Fibroblast of villous mesenchyme (primary cell): ENCODE results near the gene EIF2A. TPM values are rescaled to one million over a fixed set of nuclear protein-coding genes. Genes with fewer than 3 reads are reported as not detected.

Experiments used
- DNase-seq: peaks from one replicate; pipeline ENCODE4 v3.0.0-alpha.2; 2010; ENCODE audit warnings: low read depth
- H3K4me3 ChIP-seq: 2 replicates; pipeline ENCODE4 v1.5.1; 2011; ENCODE audit warnings: low read depth, mild to moderate bottlenecking, low read length
- total RNA-seq: library from RNA; depleted of rRNA; stranded (reverse); fragments of >200 nt; gene quantifications from 2 replicates; pipeline ENCODE4 v1.2.3, GENCODE V29; 2012
- TF ChIP-seq, protein P1 (sequence below): IDR thresholded peaks from 2 replicates; pipeline ENCODE4 v1.5.1; 2012; ENCODE audit warnings: low read depth, mild to moderate bottlenecking, low read length; ENCODE audit not compliant: insufficient read depth

Gene EIF2A
- total RNA-seq, 1 donor: 156 TPM

DNA sequence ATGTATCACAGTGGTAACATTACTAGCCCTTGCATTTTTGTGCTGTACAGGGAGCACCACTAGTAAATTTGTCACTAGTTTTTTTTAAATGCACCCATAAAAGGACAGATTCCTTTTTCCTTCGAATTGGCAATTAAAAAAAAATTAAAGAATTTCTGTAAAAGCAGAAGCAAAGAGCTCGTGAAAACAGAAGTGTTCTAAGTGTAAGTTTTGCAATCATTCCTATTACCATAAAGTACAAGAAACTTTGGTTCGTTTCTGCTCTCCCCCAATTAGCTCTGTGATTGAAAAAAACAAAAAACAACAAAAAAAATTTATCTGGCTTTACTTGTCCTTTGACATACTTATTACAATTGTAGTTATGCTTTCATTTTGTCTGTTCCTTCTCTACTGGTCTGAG lies 5.6 kb upstream of the EIF2A start:
- no peak overlapping the region for H3K4me3 ChIP-seq
- TF ChIP-seq, protein P1, sequence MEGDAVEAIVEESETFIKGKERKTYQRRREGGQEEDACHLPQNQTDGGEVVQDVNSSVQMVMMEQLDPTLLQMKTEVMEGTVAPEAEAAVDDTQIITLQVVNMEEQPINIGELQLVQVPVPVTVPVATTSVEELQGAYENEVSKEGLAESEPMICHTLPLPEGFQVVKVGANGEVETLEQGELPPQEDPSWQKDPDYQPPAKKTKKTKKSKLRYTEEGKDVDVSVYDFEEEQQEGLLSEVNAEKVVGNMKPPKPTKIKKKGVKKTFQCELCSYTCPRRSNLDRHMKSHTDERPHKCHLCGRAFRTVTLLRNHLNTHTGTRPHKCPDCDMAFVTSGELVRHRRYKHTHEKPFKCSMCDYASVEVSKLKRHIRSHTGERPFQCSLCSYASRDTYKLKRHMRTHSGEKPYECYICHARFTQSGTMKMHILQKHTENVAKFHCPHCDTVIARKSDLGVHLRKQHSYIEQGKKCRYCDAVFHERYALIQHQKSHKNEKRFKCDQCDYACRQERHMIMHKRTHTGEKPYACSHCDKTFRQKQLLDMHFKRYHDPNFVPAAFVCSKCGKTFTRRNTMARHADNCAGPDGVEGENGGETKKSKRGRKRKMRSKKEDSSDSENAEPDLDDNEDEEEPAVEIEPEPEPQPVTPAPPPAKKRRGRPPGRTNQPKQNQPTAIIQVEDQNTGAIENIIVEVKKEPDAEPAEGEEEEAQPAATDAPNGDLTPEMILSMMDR: no peak
- DNase-seq: no peak

DNA sequence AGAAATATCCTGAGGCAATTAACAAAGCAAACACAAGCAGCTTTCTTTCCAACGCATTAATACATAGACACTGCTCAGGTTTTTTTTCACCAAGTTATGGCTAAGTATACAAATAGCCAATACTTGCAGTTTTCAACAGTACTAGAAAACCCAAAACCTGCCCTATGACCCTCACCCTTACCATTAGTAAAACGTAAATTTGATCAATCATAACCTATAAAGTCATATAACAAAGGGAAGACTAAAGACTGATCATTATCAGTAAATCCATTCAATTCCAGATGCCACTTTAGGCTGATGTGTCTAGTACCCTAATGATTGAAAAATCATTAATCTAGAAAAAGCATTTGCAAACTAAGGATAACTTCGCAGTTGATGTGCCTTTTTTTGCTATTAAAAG lies 3.5 kb upstream of the EIF2A start:
- TF ChIP-seq, protein P1: no peak
- DNase-seq: no peak
- H3K4me3 ChIP-seq: no peak overlapping the region

DNA sequence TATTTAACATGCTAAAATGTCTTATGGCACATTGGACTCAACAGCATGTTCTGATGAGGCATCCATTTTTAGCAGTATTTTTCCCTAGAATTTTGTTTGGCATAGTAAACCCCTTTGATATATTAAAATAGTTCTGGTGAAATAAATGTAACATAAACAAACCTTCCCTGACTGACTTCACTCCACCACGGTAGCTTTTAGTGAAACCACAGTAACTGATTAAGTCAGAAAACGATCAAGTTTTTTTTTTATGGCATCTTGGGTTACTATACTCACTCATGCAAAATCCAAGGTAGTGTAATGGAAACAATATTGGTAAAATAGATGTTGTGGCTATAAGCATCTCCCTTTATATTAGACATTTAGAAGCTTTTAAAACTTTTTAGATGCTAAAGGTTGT lies 3.1 kb upstream of the EIF2A start:
- no peak for DNase-seq
- H3K4me3 ChIP-seq: no peak overlapping the region
- TF ChIP-seq, protein P1: no peak

DNA sequence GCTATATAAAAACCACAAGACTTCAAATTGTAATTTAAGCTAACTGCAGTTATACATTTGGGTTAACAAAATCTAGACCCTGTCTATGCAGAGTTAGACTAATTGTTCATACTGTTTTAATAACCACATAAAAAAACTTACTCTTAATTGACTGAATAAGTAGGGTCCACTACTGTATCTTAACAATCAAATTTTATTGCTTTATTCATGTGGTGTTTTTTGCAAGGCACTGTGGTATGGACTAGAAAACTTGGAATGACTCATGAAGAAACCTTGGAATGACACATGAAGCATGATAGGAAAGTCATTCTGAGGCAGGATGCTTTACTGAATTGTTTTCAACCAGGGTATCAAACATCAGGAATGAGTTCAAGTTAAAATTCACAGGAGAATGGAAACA lies 2.5 kb upstream of the EIF2A start:
- peak; percentile 48 for DNase-seq
- TF ChIP-seq, protein P1: no peak
- peak overlapping the region; percentile 97 for H3K4me3 ChIP-seq

DNA sequence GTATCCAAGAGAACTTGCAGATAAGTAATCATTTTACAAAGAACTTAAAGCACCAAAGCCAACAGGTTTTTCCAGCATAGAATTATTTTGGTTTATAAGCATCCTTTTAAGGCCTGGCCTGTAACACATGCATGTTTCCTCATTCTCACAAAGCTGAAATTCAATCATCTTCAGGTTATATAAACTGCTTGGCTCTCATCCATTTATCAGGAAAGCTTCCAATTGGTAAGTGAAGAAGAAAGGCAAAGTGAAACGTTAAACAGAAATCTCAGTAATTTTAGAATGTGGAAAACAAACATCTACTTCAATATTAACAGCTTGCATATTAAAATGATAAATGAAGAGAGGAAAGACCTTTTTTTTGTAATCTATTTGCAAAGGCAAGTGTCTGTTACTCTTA lies 1.9 kb upstream of the EIF2A start:
- peak overlapping the region; percentile 97 for H3K4me3 ChIP-seq
- DNase-seq: peak; percentile 50
- TF ChIP-seq, protein P1: no peak

DNA sequence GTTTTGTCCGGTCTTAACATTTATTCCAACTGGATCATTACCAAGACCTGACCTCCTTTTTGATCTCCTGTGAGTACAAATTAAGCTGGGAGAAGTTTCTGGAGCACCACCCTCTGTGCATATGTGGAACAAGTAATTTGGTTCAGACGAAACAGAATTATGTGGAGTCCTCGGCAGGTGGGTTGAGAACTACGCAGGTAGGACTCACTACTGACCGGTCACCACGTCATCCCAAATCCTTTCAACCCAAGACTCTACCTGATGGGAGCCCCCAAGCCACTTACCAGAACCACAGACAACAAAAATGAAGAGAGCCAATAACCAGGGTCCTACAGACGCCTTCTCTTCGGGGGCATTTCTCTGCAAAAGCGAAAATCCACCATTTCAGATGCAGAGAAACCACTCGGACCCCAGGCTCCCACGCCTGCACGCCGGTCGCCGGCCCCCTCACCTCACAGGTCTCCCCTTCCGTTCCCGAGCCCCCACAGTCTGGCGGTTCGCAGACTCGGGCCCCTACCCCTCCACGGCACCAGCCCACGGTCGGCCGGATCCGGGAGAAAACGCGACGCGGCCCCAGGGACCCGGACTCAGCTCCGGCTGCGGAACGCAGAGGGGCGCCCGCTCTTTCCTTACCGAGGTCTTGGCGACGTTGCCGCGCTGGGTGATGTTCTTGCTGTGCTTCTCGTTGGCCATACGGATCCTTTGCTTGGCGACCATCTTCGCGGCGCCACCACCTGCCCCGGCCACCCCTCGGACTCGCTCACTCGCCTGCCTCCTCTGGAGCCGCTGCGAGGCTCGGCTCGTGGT lies 965 bp upstream of the EIF2A start:
- peak; percentile 17 for DNase-seq
- TF ChIP-seq, protein P1: no peak
- peak overlapping the region; percentile 97 for H3K4me3 ChIP-seq

DNA sequence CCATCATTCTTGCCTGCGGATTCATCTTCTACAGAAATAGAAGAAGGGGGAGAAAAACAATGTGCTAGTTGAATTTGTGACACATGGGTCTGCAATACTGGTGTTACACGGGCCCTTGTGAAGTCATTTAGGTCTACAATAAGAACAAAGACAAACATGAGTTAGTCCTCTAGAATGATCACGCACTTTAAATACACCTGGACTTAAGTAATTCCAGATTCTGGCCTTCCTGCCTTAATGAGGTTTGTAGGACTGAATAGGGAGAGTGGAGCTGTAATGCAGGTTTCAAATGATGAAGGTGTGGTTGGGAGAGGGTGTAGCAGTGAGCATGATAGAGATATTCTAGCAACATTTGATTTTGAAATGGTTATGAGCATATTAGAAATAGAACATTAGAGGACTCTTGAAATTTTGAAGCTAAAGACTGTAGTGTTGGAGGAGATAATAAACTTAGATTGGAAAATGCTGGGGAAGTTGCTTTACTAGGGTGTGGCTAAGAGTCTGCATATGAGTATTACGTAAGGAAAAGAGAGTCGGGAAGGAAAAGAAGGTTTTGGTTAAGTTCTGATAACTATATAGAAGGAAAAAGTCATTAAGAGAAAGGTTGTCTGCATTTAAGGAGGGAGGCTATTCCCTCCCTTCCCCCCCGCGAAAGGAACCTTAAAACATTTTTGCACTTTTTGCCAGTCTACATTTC lies 606 bp downstream of the EIF2A start:
- H3K4me3 ChIP-seq: peak overlapping the region; percentile 97
- DNase-seq: peak; percentile 53
- TF ChIP-seq, protein P1: no peak
